ENCODE results near the gene CEP44.
"Not testable (repeated sequence)": the region's sequence is repeated elsewhere in the genome, so short reads cannot be mapped to it uniquely, and the experiment has no call there.

The CEP44 gene

DNA sequence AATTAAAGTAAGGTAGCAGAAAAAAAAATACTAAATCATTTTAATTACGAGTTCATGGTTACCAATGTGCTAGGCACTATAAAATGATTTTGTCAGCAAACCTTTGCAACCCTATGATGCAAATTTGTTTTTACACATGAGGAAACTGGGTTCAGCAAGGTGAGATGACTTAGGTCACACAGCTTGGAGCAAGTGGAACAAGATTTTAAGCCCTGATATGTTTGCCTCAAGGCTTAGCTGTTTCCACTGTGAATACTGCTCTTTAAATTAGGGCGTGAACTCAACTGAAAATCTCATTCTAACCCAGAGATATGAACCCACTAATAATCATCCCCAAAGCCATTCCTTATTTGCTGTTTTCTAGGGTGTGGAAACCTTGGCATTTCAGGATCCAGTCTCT, 86.3 kb downstream of the CEP44 start:
- no peak overlapping the region for H3K4me3 ChIP-seq (ENCODE audit: low read depth, low read length)
- TF ChIP-seq, protein P1, sequence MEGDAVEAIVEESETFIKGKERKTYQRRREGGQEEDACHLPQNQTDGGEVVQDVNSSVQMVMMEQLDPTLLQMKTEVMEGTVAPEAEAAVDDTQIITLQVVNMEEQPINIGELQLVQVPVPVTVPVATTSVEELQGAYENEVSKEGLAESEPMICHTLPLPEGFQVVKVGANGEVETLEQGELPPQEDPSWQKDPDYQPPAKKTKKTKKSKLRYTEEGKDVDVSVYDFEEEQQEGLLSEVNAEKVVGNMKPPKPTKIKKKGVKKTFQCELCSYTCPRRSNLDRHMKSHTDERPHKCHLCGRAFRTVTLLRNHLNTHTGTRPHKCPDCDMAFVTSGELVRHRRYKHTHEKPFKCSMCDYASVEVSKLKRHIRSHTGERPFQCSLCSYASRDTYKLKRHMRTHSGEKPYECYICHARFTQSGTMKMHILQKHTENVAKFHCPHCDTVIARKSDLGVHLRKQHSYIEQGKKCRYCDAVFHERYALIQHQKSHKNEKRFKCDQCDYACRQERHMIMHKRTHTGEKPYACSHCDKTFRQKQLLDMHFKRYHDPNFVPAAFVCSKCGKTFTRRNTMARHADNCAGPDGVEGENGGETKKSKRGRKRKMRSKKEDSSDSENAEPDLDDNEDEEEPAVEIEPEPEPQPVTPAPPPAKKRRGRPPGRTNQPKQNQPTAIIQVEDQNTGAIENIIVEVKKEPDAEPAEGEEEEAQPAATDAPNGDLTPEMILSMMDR (IDR thresholded peaks at IDR 0.05; ENCODE audit: borderline replicate concordance, insufficient read depth, low read depth, low read length) = no peak

DNA sequence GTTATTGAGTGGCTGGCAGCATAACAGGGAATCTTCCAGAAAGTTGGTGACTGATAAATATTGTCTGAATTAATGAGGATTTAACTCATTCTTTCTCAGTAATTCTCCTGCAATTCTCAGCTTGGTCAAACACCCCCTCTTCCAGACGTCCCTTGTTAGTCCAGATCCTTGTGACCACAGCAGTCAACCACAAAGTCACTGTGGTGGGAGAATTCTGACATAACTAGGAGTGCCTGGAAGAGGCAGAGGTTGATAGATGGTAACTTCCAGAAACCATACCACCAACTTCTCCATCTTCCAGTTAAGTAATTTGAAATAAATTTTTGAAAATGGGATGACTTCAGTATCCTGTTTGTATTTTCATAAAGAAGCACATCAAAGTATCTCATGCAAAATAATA, 90.1 kb downstream of the CEP44 start:
- TF ChIP-seq, protein P1 (IDR thresholded peaks at IDR 0.05; ENCODE audit: borderline replicate concordance, insufficient read depth, low read depth, low read length) = no peak
- H3K4me3 ChIP-seq (ENCODE audit: low read depth, low read length) = no peak overlapping the region

DNA sequence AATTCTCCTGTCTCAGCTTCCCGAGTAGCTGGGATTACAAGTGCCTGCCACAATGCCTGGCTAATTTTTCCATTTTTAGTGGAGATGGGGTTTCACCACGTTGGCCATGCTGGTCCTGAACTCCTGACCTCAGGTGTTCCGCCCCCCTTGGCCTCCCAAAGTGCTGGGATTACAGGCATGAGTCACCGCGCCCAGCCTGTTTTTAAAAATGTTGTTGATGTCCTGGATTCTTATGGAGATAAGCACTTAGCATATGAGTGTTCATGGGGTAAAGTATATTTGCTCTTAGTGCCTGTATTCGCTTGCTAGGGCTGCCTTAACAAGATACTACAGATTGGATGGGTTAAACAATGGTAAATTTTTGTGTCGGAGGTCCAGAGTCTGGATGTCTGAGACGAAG, 91.7 kb downstream of the CEP44 start:
- no peak overlapping the region for H3K4me3 ChIP-seq (ENCODE audit: low read depth, low read length)
- TF ChIP-seq, protein P1 (IDR thresholded peaks at IDR 0.05; ENCODE audit: borderline replicate concordance, insufficient read depth, low read depth, low read length) = no peak

DNA sequence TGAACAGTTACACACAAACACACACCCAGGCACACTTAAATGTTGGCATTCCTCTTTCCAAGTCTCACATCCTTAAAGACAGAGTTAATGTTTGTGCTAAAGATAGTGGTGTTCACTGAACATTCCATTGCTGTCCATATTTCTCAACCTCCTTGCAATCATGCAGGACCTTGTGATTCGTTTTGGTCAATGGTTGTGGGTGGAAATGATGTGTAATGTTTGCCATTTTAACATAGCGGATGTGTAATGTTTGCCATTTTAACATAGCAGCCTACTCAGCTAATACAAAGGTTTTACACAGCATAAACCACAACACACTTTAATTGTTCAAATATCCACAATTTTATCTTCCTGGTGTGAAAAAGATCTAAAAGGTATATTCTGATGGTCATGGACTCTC, 93.9 kb downstream of the CEP44 start:
- no peak overlapping the region for H3K4me3 ChIP-seq (ENCODE audit: low read depth, low read length)
- TF ChIP-seq, protein P1 (IDR thresholded peaks at IDR 0.05; ENCODE audit: borderline replicate concordance, insufficient read depth, low read depth, low read length) = no peak

DNA sequence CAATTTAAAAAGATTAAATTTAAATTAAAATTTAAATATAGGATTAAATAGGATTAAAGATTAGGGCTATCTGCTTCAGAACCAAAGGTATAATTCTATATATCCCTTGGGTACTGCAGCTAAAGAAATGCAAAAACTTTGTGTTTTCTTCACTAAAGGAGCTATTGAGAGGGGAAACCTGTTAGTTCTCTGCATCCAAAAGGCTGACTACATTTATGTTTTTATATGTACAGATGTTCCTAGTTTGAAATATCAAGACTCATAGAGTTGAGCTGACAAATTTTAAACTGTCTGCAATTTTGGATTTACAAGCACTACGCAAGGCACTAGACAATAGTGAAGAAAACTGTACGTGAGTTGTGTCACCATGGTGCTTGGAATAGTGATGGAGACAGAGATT, 95.2 kb downstream of the CEP44 start:
- no peak overlapping the region for H3K4me3 ChIP-seq (ENCODE audit: low read depth, low read length)
- TF ChIP-seq, protein P1 (IDR thresholded peaks at IDR 0.05; ENCODE audit: borderline replicate concordance, insufficient read depth, low read depth, low read length) = no peak

DNA sequence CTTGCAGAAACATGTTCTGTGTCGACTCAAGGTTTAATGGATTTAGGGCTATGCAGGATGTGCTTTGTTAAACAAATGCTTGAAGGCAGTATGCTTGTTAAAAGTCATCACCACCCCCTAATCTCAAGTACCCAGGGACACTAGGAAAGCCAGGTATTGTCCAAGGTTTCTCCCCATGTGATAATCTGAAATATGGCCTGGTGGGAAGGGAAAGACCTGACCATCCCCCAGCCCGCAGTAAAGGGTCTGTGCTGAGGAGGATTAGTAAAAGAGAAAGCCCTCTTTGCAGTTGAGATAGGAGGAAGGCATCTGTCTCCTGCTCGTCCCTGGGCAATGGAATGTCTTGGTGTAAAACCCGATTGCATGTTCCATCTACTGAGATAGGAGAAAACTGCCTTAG, 96.5 kb downstream of the CEP44 start:
- H3K4me3 ChIP-seq (ENCODE audit: low read depth, low read length) = not testable (repeated sequence)

DNA sequence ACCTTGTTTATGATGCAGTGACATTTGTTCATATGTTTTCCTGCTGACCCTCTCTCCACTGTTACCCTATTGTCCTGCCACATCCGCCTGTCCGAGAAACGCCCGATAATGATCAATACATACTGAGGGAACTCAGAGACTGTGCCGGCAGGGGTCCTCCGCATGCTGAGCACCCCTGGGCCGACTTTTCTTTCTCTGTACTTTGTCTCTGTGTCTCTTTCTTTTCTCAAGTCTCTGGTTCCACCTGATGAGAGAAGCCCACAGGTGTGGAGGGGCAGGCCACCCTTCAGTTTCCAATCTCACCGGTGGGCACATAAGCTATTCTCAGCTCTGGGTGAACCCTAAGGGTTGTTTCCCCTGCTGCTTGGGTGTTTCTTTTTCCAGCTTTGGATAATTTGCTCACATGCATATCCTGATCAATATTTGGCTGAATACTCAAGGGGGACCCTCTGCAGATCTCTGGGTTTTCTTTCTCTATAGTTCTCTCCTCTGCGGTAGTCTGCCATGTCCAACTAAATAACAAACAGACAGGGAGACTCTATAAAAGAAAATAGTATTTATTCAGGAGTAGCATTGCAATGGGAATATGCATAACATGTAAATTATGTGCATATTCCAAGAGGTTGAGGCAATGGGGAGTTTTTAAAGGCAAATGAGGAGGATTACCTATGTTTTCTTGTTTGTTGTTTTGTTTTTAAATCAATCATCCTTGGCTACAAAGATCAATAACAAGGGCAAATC, 97.2 kb downstream of the CEP44 start:
- TF ChIP-seq, protein P1 (IDR thresholded peaks at IDR 0.05; ENCODE audit: borderline replicate concordance, insufficient read depth, low read depth, low read length) = no peak
- no peak overlapping the region for H3K4me3 ChIP-seq (ENCODE audit: low read depth, low read length)
